Mammary epithelial cell (primary cell): ENCODE measurements around the gene RCC1.

Experiments used
- EZH2 ChIP-seq: IDR thresholded peaks from 2 replicates; pipeline ENCODE4 v1.6.1; 2012; ENCODE audit warnings: low read length, inconsistent platforms, borderline replicate concordance
- TF ChIP-seq, protein P1 (sequence below), 2 donors: IDR thresholded peaks in 1 of 2; conservative IDR thresholded peaks in 1 of 2; 2 replicates each; pipeline ENCODE4 v1.5.1; 2011 to 2012; ENCODE audit warnings: inconsistent platforms in 2 of 2, low read length in 2 of 2, mild to moderate bottlenecking in 2 of 2, control low read depth in 1 of 2, low read depth in 1 of 2; ENCODE audit not compliant: insufficient read depth in 1 of 2; ENCODE audit errors: extremely low read depth in 1 of 2

DNA sequence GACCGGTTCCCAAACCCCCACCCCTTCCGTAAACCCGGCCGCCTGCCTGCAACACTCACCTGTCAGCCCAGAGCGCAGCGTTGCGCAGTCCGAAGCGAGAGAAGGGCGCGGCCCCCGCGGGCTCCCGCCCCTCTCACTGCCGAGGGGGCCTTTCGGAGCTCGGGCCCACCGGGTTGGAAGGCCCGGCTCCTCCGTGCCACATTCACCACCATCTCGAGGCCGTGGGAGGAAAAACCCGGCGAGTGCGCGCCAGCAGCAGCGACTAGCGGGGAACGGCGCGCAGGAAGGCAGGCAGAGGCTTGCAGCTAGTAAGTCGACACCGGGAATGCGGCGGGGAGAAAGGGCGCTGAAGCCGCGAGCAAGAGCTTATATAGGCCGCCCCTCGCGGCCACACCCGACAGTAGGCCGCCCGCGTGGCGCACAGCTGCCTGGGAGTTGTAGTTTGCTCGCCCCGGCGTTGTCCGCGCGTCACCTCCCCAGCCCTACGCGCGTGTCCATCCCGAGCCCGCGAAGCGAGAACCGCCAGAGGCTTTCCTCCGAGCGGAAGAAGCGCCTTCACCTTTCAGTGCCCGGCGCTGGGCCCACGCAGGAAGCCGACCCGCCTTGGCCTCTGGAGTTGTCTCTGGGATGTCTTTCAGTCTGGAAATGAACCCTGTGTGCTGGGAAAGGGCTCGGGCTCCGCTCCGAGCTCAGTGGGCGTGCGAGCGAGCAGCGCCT is 75.8 kb downstream of the RCC1 start:
- TF ChIP-seq, protein P1, sequence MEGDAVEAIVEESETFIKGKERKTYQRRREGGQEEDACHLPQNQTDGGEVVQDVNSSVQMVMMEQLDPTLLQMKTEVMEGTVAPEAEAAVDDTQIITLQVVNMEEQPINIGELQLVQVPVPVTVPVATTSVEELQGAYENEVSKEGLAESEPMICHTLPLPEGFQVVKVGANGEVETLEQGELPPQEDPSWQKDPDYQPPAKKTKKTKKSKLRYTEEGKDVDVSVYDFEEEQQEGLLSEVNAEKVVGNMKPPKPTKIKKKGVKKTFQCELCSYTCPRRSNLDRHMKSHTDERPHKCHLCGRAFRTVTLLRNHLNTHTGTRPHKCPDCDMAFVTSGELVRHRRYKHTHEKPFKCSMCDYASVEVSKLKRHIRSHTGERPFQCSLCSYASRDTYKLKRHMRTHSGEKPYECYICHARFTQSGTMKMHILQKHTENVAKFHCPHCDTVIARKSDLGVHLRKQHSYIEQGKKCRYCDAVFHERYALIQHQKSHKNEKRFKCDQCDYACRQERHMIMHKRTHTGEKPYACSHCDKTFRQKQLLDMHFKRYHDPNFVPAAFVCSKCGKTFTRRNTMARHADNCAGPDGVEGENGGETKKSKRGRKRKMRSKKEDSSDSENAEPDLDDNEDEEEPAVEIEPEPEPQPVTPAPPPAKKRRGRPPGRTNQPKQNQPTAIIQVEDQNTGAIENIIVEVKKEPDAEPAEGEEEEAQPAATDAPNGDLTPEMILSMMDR (conservative IDR thresholded peaks at IDR 0.05 in 1 of 2, IDR thresholded peaks at IDR 0.05 in 1 of 2; ENCODE audit: extremely low read depth in 1 of 2, insufficient read depth in 1 of 2, low read depth in 1 of 2, low read length in 2 of 2) = peak in 1 of 2 donors; percentile 2
- no peak for TF ChIP-seq EZH2
